PC-9 (cell line): ENCODE measurements around the gene TPCN2. TPM values are rescaled to one million over a fixed set of nuclear protein-coding genes. Genes with fewer than 3 reads are reported as not detected.

ENCODE experiments used
- BruUV-seq: library from RNA; stranded (reverse); fragments of 400-500 nt; replicated peaks from 2 replicates; lab custom pipeline; 2021; lab: Mats Ljungman, UMichigan
- CTCF ChIA-PET: fragments of 300-600 bp; sonication (Branson Sonifier 250); formaldehyde crosslinking; loops from one replicate; lab custom pipeline; 2022; ENCODE audit warnings: antibody characterized with exemption; lab: Charles Lee
- POLR2A ChIA-PET: fragments of 300-600 bp; sonication (Branson Sonifier 250); formaldehyde crosslinking; loops from one replicate; lab custom pipeline; 2022; ENCODE audit warnings: antibody characterized with exemption; ENCODE audit not compliant: unreplicated experiment; lab: Charles Lee
- DNase-seq, 2 experiments: peaks; one replicate each; pipeline versions ENCODE4 v3.0.0 to v3.0.0-alpha.2; 2015 to 2022; ENCODE audit warnings: mixed read lengths in 1 of 2
- H2AFZ ChIP-seq: fragments of 200-600 bp; sonication (generic); 2 replicates; pipeline ENCODE4 v1.8.1; 2017; ENCODE audit warnings: antibody characterized with exemption
- H3F3A ChIP-seq: fragments of 200-600 bp; sonication (generic); 2 replicates; pipeline ENCODE4 v1.8.1; 2017; ENCODE audit warnings: antibody characterized with exemption, mild to moderate bottlenecking, low read depth; ENCODE audit not compliant: insufficient read depth
- H3K27ac ChIP-seq: fragments of 200-600 bp; sonication (generic); 2 replicates; pipeline ENCODE4 v1.6.1; 2016; ENCODE audit warnings: mixed run types
- H3K27me3 ChIP-seq: fragments of 200-600 bp; sonication (generic); 2 replicates; pipeline ENCODE4 v1.6.1; 2016; ENCODE audit warnings: low read depth, mixed run types; ENCODE audit not compliant: insufficient read depth
- H3K36me3 ChIP-seq: fragments of 200-600 bp; sonication (generic); 2 replicates; pipeline ENCODE4 v1.6.1; 2016; ENCODE audit warnings: low read depth, mixed run types
- H3K4me1 ChIP-seq: fragments of 200-600 bp; sonication (generic); replicated peaks from 2 replicates; pipeline ENCODE4 v1.6.1; 2016; ENCODE audit warnings: mixed run types; ENCODE audit not compliant: insufficient read depth
- H3K4me2 ChIP-seq: fragments of 200-600 bp; sonication (generic); 2 replicates; pipeline ENCODE4 v1.6.1; 2017; ENCODE audit warnings: mixed run types
- H3K4me3 ChIP-seq: fragments of 200-600 bp; sonication (generic); 2 replicates; pipeline ENCODE4 v1.6.1; 2016; ENCODE audit warnings: mixed run types
- H3K79me2 ChIP-seq: fragments of 200-600 bp; sonication (generic); 2 replicates; pipeline ENCODE4 v1.6.1; 2017; ENCODE audit warnings: low read depth, mixed run types
- H3K9me2 ChIP-seq: fragments of 200-600 bp; sonication (generic); 2 replicates; pipeline ENCODE4 v1.8.1; 2017; ENCODE audit warnings: mild to moderate bottlenecking; ENCODE audit not compliant: insufficient read depth
- H3K9me3 ChIP-seq: fragments of 200-600 bp; sonication (generic); 2 replicates; pipeline ENCODE4 v1.8.1; 2016; ENCODE audit warnings: low read depth; ENCODE audit not compliant: insufficient read depth
- H4K20me1 ChIP-seq: fragments of 200-600 bp; sonication (generic); 2 replicates; pipeline ENCODE4 v1.8.1; 2017; ENCODE audit not compliant: insufficient read depth
- EZH2 ChIP-seq: fragments of 200-600 bp; sonication (generic); IDR thresholded peaks from 2 replicates; pipeline ENCODE4 v1.8.0; 2017; ENCODE audit warnings: antibody characterized with exemption, low read depth
- intact Hi-C: fragments of 100-400 bp; cut with micrococcal nuclease; formaldehyde crosslinking; loops from one replicate; pipeline ENCODE4 v1.10.0; 2022; ENCODE audit not compliant: unreplicated experiment
- total RNA-seq: library from RNA; stranded (reverse); gene quantifications from 2 replicates; pipeline ENCODE4 v1.2.3, GENCODE V29; 2021
- TF ChIP-seq, protein P1 (sequence below): fragments of 200-600 bp; sonication (generic); conservative IDR thresholded peaks from 2 replicates; pipeline ENCODE4 v1.6.1; 2017; ENCODE audit warnings: mixed run types, antibody characterized with exemption, mild to moderate bottlenecking, moderate library complexity

The TPCN2 gene
- total RNA-seq, 1 experiment from 2014 or later, result 24.8 TPM

DNA sequence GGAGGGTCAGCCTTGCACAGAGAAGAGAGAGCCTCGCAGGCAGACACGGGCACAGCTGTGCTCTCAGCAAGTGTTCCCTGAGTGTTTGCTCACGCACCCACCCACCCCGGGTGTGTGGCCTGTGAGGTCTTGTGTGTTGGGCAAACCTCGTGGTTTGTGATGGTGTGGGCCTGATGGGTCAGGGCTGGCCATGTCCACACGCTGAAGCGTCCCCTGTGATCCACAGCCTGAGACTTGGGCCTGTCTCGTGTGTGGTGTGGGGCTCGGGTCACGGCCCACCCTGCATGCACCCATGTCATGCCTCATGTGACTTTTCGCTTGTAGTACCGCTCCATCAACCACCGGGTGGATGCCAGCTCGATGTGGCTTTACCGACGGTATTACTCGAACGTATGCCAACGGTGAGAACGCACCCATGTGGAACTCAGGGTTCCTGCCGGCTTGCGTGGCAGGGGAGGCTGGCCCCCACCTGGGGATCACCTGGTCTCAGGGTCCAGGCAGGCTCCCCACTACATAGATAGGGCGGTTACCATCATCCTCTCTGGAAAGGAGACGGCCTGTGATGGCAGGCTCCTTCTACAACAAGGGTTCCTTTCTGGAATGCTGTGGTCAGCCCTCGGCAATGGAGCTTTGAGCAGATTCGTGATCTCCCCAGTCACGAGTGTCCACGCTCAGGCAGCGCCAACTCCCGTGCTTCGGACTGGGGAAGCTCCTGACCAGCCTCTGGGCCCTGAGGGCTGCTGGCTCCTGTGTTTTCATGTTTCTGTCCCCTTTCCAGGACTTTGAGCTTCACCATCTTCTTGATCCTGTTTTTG, 5.9 kb downstream of the TPCN2 start:
- DNase-seq, result no peak
- H4K20me1 ChIP-seq, result peaks cover 9% of the 10 kb centered on the region
- intact Hi-C loops, result no loop called here
- CTCF ChIA-PET, result no interaction called here
- peaks cover 14% of the 10 kb centered on the region for H3K79me2 ChIP-seq
- no peaks in the 10 kb centered on the region for H3K9me2 ChIP-seq
- POLR2A ChIA-PET, result no interaction called here
- H3F3A ChIP-seq, result no peaks in the 10 kb centered on the region
- no peak overlapping the region for H3K4me3 ChIP-seq
- H3K36me3 ChIP-seq, result no peaks in the 10 kb centered on the region
- no peaks in the 10 kb centered on the region for H3K9me3 ChIP-seq
- peaks cover 5% of the 10 kb centered on the region for H3K4me1 ChIP-seq
- no peak overlapping the region for H2AFZ ChIP-seq
- no peak overlapping the region for H3K27ac ChIP-seq
- no peaks in the 10 kb centered on the region for H3K27me3 ChIP-seq
- TF ChIP-seq, protein P1, sequence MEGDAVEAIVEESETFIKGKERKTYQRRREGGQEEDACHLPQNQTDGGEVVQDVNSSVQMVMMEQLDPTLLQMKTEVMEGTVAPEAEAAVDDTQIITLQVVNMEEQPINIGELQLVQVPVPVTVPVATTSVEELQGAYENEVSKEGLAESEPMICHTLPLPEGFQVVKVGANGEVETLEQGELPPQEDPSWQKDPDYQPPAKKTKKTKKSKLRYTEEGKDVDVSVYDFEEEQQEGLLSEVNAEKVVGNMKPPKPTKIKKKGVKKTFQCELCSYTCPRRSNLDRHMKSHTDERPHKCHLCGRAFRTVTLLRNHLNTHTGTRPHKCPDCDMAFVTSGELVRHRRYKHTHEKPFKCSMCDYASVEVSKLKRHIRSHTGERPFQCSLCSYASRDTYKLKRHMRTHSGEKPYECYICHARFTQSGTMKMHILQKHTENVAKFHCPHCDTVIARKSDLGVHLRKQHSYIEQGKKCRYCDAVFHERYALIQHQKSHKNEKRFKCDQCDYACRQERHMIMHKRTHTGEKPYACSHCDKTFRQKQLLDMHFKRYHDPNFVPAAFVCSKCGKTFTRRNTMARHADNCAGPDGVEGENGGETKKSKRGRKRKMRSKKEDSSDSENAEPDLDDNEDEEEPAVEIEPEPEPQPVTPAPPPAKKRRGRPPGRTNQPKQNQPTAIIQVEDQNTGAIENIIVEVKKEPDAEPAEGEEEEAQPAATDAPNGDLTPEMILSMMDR, result no peak
- no peak for TF ChIP-seq EZH2
- no TSS peak for BruUV-seq
- no peak overlapping the region for H3K4me2 ChIP-seq

DNA sequence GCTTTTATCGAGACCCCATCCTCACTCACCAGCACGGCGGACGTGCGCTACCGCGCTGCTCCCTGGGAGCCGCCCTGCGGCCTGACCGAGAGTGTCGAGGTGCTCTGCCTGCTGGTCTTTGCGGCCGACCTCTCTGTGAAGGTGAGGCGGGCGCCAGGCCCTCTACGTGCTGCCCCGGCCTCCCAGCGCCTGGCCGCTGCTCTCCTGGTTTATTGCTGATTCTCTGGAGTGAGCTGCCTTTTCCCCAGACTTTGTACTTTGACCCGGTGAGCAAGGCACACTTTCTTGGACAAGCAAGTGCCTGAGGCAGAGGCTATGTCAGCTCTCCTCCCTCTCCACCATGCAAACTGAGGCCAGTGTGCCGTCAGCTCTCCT, 6.5 kb downstream of the TPCN2 start:
- H3K9me3 ChIP-seq, result no peaks in the 10 kb centered on the region
- no peaks in the 10 kb centered on the region for H3K36me3 ChIP-seq
- no peak overlapping the region for H3K27ac ChIP-seq
- BruUV-seq, result no TSS peak
- H3F3A ChIP-seq, result no peaks in the 10 kb centered on the region
- peaks cover 8% of the 10 kb centered on the region; the same call in 1 of the 2 replicates for H3K79me2 ChIP-seq
- no peak overlapping the region for H3K4me2 ChIP-seq
- H3K27me3 ChIP-seq, result no peaks in the 10 kb centered on the region
- no peak for TF ChIP-seq EZH2
- TF ChIP-seq, protein P1, result no peak
- no peak overlapping the region for H2AFZ ChIP-seq
- H3K9me2 ChIP-seq, result no peaks in the 10 kb centered on the region
- no peaks in the 10 kb centered on the region for H3K4me1 ChIP-seq
- ChIA-PET POLR2A (no interaction called here), CTCF (no interaction called here)
- intact Hi-C loops, result no loop called here
- no peak overlapping the region for H3K4me3 ChIP-seq
- peaks cover 9% of the 10 kb centered on the region for H4K20me1 ChIP-seq
- no peak for DNase-seq

GRCh38 chr11:69055598-69056516, 7.1 kb downstream of the TPCN2 start:
- TF ChIP-seq, protein P1, result no peak
- no peak for TF ChIP-seq EZH2
- H3K4me1 ChIP-seq, result no peaks in the 10 kb centered on the region
- H3K4me3 ChIP-seq, result no peak overlapping the region
- POLR2A ChIA-PET, result no interaction called here
- no peaks in the 10 kb centered on the region for H3F3A ChIP-seq
- H4K20me1 ChIP-seq, result peaks cover 9% of the 10 kb centered on the region
- DNase-seq, result no peak
- H3K9me2 ChIP-seq, result no peaks in the 10 kb centered on the region
- no peaks in the 10 kb centered on the region for H3K9me3 ChIP-seq
- no TSS peak for BruUV-seq
- intact Hi-C loops, result no loop called here
- no peaks in the 10 kb centered on the region for H3K27me3 ChIP-seq
- no peak overlapping the region for H3K4me2 ChIP-seq
- H3K79me2 ChIP-seq, result peaks cover 5% of the 10 kb centered on the region; the same call in 1 of the 2 replicates
- no peak overlapping the region for H3K27ac ChIP-seq
- no peaks in the 10 kb centered on the region for H3K36me3 ChIP-seq
- no peak overlapping the region for H2AFZ ChIP-seq
- CTCF ChIA-PET, result no interaction called here
